Lower lobe of right lung (tissue), 2 donors: ENCODE measurements around the gene LRRC7. TPM values are rescaled to one million over a fixed set of nuclear protein-coding genes. Genes with fewer than 3 reads are reported as not detected.

Experiments
- ATAC-seq, 2 donors: fragments of 200-7000 bp; cut with Tn5 transposase; one replicate each; pipeline ENCODE4 v1.9.1; 2020 to 2022; ENCODE audit warnings: mild to moderate bottlenecking in 2 of 2, moderate library complexity in 2 of 2
- DNase-seq: peaks from one replicate; pipeline ENCODE4 v3.0.0-alpha.2; 2020
- H3K27ac ChIP-seq: fragments of 200-600 bp; one replicate; pipeline ENCODE4 v1.8.0; 2022
- H3K27me3 ChIP-seq: fragments of 200-600 bp; one replicate; pipeline ENCODE4 v1.8.0; 2022; ENCODE audit warnings: low read depth
- H3K36me3 ChIP-seq: fragments of 200-600 bp; one replicate; pipeline ENCODE4 v1.8.0; 2022; ENCODE audit warnings: mild to moderate bottlenecking
- H3K4me1 ChIP-seq: fragments of 200-600 bp; one replicate; pipeline ENCODE4 v1.8.0; 2022
- H3K4me3 ChIP-seq: fragments of 200-600 bp; one replicate; pipeline ENCODE4 v1.8.0; 2022; ENCODE audit warnings: mild to moderate bottlenecking
- H3K9me3 ChIP-seq: fragments of 200-600 bp; one replicate; pipeline ENCODE4 v1.8.0; 2022
- intact Hi-C: fragments of 100-400 bp; cut with DNase I; formaldehyde crosslinking; loops from one replicate; pipeline ENCODE4 v1.11.0; 2022
- total RNA-seq: library from RNA; stranded (reverse); fragmentation: NEBNext Ultra II Directional; extraction: Animal tissue kit (Norgen Biotek cat#: 25700); gene quantifications from one replicate; pipeline ENCODE4 v1.2.1, GENCODE V29; 2021
- TF ChIP-seq, protein P1 (sequence below): fragments of 200-600 bp; IDR thresholded peaks from one replicate; pipeline ENCODE4 v1.8.0; 2022; ENCODE audit warnings: antibody characterized with exemption, mild to moderate bottlenecking
- donor health status: DM: no; HTN: yes; CAD: no; lungs with severe emphysema.

LRRC7 gene
- total RNA-seq, 1 donor from 2014 or later, result not detected

DNA sequence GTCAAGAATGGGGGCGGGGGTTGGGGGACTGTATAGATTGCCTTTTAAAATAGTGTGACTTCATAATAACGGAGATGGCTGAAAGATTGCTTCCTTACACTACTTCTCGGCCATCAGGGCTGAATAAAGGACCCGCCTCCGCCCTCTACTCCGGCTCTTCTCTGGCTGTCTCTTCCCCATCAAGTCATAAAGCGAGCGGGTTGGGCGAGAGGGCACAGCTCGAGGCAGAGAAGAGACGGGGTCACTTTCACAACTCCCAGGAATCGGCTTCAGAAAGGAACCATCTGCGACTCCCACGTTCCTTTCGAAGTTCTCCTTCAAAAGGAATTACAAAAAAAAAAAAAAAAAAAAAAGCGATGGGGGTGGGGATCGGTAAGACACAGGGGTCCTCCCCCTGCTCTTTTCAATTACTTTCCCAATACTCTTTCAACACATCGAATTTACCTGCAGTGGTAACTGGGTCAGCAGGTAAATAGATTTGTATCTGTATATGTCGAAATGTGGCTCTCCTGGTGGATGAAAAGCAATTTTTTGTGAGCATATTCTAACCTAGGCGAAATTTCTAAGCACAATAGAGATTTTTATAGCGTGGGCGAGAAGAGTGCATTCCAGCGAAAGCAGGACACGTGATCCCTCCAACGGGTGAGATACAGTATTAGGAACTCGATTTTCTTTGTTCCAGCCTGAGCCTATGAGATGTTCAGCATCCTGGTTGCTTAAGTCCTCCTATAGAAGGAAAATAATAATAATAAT, 2.0 kb downstream of the LRRC7 start:
- TF ChIP-seq, protein P1, sequence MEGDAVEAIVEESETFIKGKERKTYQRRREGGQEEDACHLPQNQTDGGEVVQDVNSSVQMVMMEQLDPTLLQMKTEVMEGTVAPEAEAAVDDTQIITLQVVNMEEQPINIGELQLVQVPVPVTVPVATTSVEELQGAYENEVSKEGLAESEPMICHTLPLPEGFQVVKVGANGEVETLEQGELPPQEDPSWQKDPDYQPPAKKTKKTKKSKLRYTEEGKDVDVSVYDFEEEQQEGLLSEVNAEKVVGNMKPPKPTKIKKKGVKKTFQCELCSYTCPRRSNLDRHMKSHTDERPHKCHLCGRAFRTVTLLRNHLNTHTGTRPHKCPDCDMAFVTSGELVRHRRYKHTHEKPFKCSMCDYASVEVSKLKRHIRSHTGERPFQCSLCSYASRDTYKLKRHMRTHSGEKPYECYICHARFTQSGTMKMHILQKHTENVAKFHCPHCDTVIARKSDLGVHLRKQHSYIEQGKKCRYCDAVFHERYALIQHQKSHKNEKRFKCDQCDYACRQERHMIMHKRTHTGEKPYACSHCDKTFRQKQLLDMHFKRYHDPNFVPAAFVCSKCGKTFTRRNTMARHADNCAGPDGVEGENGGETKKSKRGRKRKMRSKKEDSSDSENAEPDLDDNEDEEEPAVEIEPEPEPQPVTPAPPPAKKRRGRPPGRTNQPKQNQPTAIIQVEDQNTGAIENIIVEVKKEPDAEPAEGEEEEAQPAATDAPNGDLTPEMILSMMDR, result no peak
- Histone ChIP-seq H3K36me3 (no peaks in the 10 kb centered on the region), H3K4me1 (peaks cover 24% of the 10 kb centered on the region), H3K4me3 (no peak overlapping the region), H3K27me3 (peaks cover 43% of the 10 kb centered on the region), H3K27ac (no peak overlapping the region), H3K9me3 (no peaks in the 10 kb centered on the region)
- intact Hi-C loops, result no loop called here
- no peak for DNase-seq
- ATAC-seq, result peak in 1 of 2 donors; percentile 22

DNA sequence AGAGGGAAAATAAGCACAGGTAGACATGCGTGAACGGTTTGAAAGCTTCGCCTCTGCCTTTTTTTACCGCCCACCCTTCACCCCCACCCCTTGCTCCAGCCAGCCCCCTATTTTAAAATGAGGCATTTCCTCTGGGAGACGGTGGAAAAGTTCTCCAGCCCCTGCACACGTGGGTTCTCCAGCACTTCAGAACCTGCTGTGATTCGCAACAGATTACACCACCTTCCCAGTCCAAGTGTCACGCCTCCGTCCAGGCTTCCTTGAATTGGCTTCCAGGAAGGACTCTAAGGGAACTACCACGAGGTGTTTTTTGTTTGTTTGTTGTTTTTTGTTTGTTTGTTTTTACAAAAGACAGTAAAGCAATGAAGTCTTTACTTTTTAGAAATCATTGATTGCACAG, 2.6 kb downstream of the LRRC7 start:
- no peak for DNase-seq
- ATAC-seq, result no peak
- H3K4me1 ChIP-seq, result peaks cover 24% of the 10 kb centered on the region
- no peak overlapping the region for H3K27ac ChIP-seq
- H3K36me3 ChIP-seq, result no peaks in the 10 kb centered on the region
- H3K4me3 ChIP-seq, result no peak overlapping the region
- TF ChIP-seq, protein P1, result no peak
- no peaks in the 10 kb centered on the region for H3K9me3 ChIP-seq
- intact Hi-C loops, result no loop called here
- peaks cover 42% of the 10 kb centered on the region for H3K27me3 ChIP-seq

DNA sequence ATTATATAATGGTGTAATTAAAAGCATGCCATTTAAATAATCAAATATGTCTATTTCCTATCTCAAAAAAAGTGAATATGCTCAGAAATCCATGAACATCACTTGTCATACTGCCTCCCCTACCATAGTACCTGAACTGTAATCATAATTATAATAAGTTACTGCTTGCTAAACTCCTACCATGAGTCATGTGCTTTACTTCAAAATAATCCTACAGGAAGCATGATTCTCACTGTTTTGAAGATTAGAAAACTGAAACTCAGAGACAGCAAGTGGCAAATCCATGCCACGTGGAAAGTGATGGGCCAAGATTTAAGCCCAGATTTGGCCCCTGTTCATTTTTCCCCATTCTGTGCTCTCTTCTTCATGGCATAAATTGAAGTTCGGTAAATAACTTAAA, 5.2 kb downstream of the LRRC7 start:
- H3K36me3 ChIP-seq, result no peaks in the 10 kb centered on the region
- H3K4me3 ChIP-seq, result no peak overlapping the region
- peaks cover 29% of the 10 kb centered on the region for H3K27me3 ChIP-seq
- intact Hi-C loops, result no loop called here
- no peaks in the 10 kb centered on the region for H3K9me3 ChIP-seq
- TF ChIP-seq, protein P1, result no peak
- DNase-seq, result no peak
- no peak overlapping the region for H3K27ac ChIP-seq
- H3K4me1 ChIP-seq, result peaks cover 18% of the 10 kb centered on the region
- ATAC-seq, result no peak

DNA sequence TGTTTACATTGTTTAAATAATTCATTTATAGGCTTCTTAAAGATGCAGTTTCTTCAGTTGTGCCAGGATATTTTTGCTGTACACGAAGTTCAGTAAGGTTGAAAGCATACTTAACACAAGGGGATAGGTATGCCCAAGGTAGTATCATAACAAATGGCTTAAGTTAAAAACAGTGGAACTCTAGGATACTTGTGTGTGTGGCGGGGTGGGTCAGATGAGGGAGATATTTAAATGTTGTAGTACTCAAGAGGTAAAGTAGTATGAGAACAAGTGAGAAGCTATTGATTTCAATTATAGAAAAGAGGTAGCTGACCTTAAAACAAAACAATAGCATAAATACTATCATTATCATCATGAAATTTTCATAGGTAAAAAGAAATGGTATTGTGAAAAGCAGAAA, 6.2 kb downstream of the LRRC7 start:
- no peak for ATAC-seq
- no peak overlapping the region for H3K27ac ChIP-seq

GRCh38 chr1:69585666-69586065, 17.9 kb downstream of the LRRC7 start:
- no peak for ATAC-seq
- DNase-seq, result no peak
- intact Hi-C loops, result no loop called here
- H3K27me3 ChIP-seq, result no peaks in the 10 kb centered on the region
- TF ChIP-seq, protein P1, result no peak
- H3K36me3 ChIP-seq, result no peaks in the 10 kb centered on the region
- no peak overlapping the region for H3K4me3 ChIP-seq
- H3K27ac ChIP-seq, result no peak overlapping the region
- no peaks in the 10 kb centered on the region for H3K4me1 ChIP-seq
- no peaks in the 10 kb centered on the region for H3K9me3 ChIP-seq

More for the DNA sequence above, 6.2 kb downstream of the LRRC7 start:
- H3K27me3 ChIP-seq, result peaks cover 19% of the 10 kb centered on the region
- H3K36me3 ChIP-seq, result no peaks in the 10 kb centered on the region
- H3K9me3 ChIP-seq, result no peaks in the 10 kb centered on the region
- TF ChIP-seq, protein P1, result no peak
- H3K4me1 ChIP-seq, result peaks cover 8% of the 10 kb centered on the region
- DNase-seq, result no peak
- no peak overlapping the region for H3K4me3 ChIP-seq
- intact Hi-C loops, result no loop called here
